NCI-H2227 (cell line): Measurements from ENCODE around the gene RBM10.

Experiments used
- DNase-seq: peaks from one replicate; lab custom pipeline; 2025; ENCODE audit not compliant: unreplicated experiment; lab: John Stamatoyannopoulos, UW

The RBM10 gene

DNA sequence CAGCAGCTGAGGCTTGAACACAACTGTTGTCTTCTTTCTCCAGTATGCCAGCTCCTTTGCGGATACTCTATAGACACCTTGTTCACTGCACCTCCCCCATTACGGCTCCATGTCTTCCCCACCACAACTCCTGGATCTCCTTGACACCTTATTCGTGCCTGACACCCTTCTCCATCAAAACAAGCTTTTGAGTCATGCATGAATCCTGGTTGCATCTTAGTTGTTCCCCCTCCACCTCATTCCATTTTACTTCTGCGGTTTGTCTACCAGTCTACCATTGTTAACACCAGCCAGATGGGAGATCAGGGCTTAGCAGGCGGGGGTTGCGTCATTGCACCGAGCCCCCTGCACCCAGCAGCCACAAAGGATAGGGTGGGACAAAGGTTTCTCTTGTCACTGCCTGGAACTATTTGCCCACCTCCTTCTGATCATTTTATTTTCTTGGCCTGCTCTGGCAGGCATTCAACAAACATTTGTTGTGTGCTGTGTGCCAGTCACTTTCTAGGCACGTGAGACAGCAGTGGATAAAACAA, 71.4 kb downstream of the RBM10 start:
- DNase-seq, result no peak

DNA sequence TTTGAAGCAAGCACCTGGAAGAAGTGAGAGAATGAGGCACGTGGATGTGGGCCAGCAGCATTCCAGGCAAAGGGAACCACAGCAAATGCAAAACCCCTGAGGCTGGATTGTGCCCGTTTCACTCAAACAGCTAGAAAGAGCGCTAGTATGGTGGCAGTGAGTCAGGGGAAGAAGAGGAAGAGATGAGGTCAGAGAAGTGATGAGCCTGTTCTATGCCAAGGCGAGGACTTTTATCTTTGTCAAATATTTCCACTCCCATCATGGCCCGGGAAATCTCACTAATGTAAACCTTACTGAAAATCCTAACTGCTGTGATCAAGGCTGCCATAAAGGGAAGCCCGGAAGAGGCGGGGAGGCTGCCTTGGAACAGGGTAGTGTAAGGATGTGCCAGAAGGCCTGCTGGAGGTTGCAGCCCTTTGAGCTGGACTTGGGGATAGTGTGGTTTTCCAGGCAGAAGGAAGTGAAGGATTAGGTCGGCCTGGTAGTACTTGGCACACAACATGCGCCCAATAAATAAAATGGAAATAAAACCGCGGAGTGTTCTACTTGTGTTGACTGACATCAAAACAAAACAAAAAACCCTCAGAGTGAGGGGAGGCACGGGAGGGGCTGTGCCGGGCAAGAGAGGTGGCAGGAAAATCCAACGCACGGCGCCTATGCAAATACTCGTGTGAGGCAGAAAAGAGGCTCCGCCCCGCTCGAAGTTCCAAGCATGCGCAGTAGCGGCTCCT, 72.3 kb downstream of the RBM10 start:
- DNase-seq, result no peak

DNA sequence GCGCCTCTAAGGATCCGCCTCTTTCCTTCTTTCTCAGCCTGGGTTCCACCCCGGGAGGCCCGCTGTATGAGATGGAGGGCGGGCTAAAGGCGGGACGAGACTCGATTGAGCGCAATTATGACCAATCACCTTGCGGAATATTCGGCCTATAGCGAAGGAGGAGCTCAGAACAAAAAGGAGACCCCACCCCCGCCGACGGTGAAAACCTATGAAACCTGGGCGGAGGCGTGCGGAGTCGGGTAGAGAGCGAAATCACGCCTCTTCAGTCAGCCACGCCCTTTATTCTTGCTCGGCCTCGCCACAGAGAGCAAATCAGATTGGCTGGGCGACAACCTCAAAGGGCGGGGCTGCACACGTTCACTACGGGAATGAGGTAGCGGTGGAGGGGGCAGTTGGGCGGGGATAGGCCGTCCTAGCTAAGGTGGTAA, 72.8 kb downstream of the RBM10 start:
- DNase-seq, result peak; percentile 99

DNA sequence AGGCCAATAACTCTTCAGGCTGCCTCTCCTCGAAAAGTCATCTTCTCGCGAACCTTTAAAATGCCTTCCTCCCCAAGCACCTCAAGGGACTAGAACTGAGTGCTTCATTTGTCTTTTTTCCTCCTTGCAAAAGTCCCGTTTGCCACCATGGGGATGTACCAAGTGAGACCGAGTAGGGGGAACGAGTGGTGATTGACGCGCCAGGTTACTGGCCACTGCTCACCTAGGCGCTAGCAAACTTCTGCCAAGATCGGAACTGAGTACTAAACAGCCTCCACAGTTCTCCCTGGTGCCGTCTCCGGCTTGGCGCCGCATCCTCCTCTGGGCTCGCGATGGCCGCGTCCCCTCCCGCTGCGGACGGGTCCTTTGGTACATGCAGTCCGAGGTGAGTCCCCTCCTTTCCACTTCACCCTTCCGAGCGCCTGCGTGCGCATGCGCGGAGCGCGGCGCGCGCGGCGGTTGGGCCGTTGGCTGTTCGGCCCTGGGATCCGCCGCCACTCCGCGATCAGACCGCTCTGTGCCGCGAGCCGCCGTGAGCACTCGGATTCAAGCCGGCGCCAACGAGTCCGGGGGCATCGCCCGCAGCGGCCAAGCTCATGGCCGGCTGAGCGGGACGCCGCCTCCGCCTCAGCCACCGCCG, 73.4 kb downstream of the RBM10 start, which contains the start of gene CDK16:
TSS of gene CDK16 (plus strand) at position 402 of the 640 bp plus-strand sequence. CDS start 4,877 bp downstream, outside the sequence.
- peak; percentile 93 for DNase-seq

DNA sequence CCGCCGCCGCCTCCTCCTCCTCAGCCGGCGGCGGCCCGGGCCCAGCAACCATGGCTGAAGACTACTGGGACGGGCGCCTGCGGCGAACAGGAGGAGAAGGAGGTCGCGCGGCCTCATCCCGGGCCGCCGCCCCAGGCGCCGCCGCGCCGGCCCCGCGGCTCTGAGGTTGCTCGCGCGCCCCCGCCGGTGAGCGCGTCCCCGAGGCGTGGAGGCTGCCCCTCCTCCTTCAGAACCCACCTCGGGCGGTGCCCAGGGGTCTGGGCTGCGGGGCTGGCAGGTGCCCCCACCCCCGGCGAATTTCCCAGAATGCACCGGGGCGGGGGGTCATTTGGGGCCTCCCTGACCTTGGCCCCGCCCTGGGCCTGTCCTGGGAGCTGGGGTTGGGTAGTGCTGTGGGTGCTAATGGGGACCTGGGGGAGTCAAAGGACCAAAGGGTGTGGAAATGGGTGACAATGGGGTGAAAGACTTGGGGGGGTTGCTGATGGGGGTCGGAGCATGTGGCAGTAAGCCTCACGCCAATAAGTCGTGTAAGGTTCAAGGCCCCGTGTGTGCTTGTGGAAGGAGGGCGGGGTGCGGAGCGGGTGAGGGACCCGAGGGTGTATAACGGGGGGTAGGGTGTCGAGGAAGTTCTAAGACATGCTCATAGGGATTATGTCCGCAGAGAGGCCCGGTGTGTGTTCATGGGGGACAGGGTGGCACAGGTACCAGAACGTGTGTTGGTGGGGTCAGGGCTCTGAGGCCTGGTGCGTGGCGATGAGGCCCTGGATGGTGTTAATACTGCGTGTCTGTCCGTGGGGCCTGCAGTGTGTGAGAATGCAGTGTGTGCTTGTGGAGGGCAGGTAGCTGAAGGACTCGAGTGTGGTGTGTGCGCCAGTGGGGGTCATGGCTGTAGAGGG, 74.1 kb downstream of the RBM10 start:
- peak; percentile 78 for DNase-seq

DNA sequence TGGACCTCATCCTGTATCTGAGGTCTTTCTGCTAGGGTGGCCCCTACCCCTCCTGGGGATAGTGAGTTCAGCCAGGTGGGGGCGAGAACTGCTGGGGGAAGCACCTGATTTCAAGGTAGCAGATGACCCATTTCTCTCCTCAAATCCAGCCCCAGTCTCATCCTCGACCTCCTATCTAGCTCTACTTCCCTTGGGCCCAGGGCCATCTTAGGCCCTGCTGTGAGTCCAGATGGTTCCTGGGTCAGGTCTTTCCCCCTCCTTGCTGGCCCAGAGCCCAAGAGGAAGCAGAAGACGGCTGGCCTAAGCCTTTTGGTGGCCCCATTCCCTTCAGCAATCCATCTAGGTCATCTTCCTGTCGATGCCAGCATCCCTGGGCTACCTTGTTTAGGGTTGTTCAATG, 76.7 kb downstream of the RBM10 start:
- no peak for DNase-seq

DNA sequence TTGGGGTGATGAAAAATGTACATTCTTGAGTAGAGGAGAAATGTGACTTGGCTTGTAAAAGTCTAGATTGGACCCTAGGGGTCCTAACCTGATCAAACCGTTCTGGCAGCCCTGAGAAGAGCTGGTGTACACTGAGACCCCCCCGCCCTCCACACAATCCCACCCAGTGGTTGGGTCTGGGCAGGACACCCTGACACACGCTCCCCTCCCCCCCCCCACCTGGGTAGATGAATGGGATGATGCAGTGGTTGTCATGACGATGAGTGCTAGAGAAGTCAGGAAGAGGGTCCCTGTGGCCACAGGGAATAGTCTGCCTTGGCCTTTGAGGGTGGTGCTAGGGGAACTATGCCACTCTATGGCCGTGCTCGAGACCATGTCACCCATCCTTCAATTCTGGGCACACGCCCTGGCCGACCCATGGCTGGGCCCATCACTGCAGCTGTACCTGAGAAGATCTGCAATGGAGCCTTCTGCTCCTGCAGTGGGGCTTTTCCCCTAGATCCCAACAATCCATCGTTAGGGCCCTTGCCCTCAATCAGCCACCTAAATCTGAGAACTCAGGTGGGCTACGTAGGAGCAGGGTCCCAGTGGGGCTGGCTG, 77.8 kb downstream of the RBM10 start:
- peak; percentile 32 for DNase-seq

DNA sequence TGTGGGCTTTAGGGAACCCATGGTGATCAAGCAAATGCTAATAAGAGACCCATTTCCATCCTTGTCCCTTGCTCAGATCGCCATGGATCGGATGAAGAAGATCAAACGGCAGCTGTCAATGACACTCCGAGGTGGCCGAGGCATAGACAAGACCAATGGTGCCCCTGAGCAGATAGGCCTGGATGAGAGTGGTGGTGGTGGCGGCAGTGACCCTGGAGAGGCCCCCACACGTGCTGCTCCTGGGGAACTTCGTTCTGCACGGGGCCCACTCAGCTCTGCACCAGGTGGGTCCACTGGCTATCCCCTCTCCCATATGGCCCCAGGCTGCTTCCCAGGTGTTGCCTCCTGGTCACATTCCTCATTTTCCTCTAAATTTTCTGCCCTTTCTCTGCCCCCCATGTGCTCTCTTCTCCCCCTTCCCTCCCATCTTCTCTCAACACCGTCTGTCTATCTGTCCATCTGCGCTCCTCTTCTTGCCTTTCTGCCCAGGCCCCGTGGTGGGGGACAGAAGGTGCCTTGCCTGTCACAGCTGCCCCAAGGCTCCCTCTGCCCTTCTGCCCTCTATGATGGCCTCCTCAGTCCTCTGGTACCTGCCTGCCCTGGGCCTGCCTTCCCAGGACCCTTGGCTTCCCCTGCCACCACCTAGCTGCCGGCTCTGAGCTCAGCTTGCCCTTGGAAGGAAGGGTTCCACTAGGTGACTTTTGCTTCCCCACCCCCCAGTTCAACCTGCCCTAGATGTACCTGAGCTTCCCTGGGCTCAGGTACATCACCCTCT, 78.6 kb downstream of the RBM10 start:
- DNase-seq, result no peak

DNA sequence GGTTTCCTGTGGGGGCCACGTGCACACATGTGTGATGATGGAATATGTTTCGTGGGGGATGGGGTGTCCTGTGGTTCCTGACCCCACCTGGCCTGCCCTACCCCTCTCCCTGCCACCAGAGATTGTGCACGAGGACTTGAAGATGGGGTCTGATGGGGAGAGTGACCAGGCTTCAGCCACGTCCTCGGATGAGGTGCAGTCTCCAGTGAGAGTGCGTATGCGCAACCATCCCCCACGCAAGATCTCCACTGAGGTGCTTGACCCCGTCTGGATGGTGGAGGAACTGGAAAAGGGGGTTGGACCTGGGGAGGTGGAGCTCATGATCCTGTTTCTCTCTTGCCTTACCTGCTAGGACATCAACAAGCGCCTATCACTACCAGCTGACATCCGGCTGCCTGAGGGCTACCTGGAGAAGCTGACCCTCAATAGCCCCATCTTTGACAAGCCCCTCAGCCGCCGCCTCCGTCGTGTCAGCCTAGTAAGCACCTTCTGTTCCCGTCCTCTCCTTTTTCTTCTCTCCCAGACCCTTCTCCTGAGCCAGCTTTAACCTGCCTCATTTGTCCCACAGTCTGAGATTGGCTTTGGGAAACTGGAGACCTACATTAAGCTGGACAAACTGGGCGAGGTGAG, 79.4 kb downstream of the RBM10 start:
- no peak for DNase-seq

DNA sequence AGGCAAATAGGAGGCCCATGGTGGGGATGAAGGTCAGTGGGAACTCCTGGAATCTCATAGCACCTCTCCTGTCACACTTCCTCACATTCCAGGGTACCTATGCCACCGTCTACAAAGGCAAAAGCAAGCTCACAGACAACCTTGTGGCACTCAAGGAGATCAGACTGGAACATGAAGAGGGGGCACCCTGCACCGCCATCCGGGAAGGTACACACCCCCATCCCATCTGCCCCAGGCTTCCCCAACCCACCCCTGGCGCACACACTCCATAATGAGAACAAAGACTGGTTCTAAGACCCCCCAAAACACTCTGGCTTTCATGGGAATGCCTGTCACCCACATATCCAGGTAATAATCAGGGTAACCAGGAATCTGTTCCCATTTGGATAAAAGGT, 79.9 kb downstream of the RBM10 start:
- DNase-seq, result no peak

DNA sequence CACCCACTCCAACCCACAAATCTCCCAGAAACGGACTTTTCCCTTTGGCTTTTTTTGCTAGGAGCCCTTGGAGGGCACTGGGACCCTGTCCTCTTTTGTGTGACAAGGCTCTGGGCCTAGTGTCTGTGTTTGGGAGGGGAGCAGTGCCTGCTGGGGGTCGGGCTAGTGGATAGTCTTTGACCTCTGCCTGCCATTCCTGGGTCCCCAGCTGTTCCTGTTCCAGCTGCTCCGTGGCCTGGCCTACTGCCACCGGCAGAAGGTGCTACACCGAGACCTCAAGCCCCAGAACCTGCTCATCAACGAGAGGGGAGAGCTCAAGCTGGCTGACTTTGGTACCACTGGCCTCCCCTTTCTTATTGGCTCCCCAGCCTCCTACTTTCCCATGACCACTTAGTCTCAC, 81.0 kb downstream of the RBM10 start:
- DNase-seq, result no peak

DNA sequence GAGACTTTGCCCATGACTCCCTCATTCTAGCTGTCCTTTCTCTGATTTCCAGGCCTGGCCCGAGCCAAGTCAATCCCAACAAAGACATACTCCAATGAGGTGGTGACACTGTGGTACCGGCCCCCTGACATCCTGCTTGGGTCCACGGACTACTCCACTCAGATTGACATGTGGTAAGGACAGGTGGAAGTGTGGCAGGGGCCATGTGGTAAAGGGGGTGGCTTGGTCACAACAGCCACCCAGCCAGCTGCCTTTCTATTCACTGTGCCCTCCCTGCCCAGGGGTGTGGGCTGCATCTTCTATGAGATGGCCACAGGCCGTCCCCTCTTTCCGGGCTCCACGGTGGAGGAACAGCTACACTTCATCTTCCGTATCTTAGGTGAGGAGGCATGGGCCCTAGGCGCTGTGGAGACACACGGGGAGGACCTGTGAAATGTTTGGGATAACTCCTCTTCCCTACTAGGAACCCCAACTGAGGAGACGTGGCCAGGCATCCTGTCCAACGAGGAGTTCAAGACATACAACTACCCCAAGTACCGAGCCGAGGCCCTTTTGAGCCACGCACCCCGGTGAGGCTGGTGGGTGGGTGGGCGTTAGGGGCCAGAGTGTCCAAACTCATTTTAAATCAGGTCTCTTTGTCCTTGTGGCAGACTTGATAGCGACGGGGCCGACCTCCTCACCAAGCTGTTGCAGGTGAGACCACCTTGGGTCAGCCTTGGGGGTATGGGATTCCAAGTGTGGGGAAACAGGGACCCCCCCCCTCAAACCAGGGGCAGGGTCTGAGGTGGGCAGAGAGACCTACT, 81.7 kb downstream of the RBM10 start:
- no peak for DNase-seq

DNA sequence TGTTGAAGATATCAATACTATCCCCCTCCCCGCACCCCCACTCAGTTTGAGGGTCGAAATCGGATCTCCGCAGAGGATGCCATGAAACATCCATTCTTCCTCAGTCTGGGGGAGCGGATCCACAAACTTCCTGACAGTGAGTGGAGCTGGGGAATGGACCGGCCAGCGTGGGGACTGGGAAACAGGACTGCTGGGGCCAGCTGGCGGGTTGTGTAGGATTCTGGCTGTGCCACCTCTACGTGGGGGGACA, 82.2 kb downstream of the RBM10 start:
- DNase-seq, result no peak

DNA sequence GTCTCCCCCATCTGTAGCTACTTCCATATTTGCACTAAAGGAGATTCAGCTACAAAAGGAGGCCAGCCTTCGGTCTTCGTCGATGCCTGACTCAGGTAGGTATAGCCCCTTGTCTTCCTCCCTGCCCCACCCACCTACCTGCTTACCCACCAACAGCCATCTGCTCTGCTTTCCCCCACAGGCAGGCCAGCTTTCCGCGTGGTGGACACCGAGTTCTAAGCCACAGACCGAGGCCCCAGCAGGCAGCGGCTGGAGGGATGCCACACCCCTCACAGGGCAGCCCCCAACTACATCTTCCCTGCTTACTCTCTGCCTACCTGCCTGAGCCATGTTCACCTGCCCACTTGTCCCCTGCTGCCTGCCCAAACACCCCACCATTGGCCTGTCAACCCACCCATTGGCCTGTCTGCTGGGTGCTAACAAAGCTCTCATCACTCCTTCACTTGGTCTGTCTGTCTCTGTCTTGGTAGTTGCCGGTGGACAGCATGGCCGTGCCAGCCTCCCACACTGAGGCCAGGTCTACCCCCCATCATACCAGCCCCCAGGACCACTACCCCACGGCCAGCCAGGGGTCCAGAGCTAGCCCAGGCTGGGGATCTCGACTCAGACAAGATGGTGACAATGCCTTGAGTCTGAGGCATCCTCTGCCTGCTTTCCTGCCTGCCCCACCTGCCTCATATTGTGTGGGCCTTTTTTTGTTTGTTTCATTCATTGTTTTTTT, 83.7 kb downstream of the RBM10 start:
- DNase-seq, result no peak

DNA sequence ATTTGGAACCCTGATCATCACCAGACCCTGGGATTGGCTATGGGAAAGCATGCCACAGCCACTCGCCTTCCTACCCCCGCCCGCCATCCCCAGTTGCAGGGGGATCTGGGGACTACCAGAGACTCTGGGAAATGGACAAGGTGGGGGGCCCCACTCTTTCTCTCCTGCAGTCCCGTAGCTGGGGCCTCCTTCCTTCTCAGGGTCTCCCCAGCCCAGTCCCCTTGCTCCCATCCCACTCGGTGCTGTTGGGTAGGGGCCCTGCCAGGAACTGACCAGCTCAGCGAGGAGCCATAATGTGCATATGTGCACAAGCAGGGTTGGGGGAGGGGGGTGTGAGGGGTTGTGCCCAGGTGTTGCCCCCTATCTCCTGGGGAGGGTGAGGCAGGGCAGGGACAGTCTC, 84.4 kb downstream of the RBM10 start:
- DNase-seq, result no peak

DNA sequence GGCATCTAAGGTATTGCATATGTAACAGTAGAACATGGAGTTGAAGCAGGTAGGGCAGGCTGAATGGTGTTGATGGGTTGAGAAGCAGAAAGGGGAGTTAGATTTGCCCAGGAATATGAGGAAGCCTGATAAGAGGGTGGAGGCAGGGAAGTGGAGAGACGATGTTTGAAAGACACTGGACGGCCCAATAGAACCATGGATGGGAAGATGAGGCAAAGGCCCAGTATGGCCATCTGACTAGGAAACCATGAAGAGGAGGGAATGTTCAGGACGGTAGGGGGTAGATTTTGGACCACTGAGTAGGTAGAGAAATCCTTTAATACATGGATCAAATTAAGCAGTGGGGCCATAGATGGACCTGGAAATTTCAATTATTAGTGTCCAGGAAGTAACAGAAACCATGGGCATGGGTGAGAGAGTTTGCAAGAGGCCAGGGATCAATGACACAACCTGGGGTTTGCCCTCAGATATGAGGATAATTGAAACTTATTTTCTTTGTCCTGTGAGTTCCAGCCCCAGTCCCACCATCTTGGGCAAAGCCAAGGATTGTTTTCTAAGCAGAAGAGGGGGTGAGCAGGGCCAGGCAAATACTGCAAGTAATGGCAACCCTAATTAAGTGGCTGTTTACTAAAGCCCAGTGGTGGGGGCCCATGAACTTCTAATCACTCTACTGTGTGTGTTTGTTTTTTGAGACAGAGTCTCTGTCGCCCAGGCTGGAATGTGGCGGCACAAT, 85.3 kb downstream of the RBM10 start:
- no peak for DNase-seq

DNA sequence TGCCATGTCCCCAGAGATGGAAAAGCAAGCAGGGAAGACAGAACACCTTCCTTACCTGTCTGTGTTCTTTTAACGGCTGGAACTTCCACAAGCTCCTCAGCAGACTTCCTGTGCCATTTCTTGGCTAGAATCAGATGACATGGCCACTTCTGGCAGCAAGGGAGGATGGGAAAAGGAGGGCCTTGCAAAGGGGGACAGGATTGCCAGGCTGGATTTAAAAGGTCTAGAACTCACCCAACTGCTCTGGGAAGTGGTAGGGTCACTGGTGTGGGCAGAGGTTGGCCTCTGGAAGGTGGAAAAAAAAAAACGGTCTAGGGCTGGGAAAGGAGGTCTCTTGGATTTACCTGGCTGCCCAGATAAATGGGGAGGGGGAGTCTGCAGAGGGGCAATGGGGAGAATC, 86.1 kb downstream of the RBM10 start:
- DNase-seq, result no peak

DNA sequence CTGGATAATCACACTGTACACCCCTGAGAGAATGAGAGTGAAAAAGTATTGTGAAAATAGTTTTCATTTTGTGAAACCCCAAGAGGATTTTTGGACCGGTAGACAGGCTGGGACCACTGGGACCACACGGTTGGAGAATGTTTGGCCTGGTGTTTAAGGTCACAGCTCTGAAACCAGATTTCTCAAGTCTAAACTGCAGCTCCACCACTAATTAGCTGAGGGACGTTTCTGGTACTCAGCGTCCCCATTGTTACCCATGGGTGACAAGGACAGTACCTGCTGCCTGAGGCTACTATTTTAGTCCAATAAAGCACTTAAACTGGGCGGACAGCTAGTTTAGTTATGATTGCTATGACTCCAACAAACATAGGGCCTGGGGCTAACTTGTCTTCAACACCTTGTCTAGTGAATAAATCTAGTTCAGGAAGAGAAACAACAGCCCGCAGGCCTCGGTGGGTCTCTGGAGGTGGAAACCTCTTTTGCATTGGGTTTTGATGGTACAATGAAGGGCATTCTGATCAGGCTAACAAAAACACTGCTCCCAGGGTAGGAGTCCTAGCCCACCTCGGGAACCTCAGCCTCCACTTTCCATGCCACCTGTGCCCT, 87.3 kb downstream of the RBM10 start:
- DNase-seq, result no peak
